ENCODE data around the gene CD247.

DNA sequence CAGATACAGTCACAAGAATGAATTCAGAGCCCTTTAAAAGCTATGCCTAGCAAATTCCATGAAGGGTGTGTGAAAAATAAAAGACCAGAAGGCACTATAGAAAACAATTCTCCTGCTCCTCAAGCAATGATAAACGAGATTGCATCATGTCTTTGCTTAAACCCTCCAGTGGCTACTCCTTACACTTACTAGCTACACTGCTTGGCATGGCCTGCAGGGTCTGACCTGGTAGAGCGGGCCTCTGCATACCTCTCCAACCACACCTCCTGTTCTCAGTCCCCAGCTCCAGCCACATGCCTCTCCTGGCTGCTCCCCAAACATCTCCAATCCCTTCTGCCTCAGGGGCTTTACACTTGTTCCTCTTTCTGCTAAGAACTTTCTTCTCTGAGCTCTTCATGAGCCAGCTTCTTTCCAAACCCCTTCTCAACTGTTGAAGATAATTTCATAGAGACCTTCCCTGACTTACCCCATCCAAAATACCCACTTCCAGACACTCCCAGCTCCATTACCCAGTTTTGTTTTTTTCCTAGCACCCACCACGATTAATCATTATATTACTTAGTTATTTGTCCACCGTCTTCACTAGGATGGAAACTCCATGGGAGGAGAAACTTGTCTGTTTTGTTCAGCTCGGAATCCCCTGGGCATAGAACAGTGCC, 46.4 kb upstream of the CD247 start:
- no peak for TF ChIP-seq CTCF (IDR thresholded peaks at IDR 0.05; ENCODE audit: poor library complexity)
- TF ChIP-seq EZH2phosphoT487 (IDR thresholded peaks at IDR 0.05; ENCODE audit: low read depth, severe bottlenecking, unreplicated experiment) = no peak
- TF ChIP-seq EZH2 (IDR thresholded peaks at IDR 0.05; ENCODE audit: borderline replicate concordance) = no peak
